GM12891 (cell line): ENCODE results near the gene NHERF1.

ENCODE experiments used
- PAX5 ChIP-seq: IDR thresholded peaks from 2 replicates; pipeline ENCODE4 v1.6.1; 2011; ENCODE audit warnings: low read length, moderate library complexity, mild to moderate bottlenecking; ENCODE audit not compliant: insufficient read depth, severe bottlenecking
- POLR2A ChIP-seq: IDR thresholded peaks from 2 replicates; pipeline ENCODE4 v1.6.1; 2011; ENCODE audit warnings: low read depth, low read length, control low read depth
- POLR2AphosphoS5 ChIP-seq: IDR thresholded peaks from 2 replicates; pipeline ENCODE4 v1.6.1; 2011; ENCODE audit warnings: low read depth, low read length, control low read depth
- POU2F2 ChIP-seq: IDR thresholded peaks from 2 replicates; pipeline ENCODE4 v1.6.1; 2011; ENCODE audit warnings: low read depth, mild to moderate bottlenecking, control low read depth, low read length, moderate library complexity
- SPI1 ChIP-seq: IDR thresholded peaks from 2 replicates; pipeline ENCODE4 v1.6.1; 2011; ENCODE audit warnings: low read depth, low read length, control low read depth
- TAF1 ChIP-seq: IDR thresholded peaks from 2 replicates; pipeline ENCODE4 v1.6.1; 2011; ENCODE audit warnings: low read depth, low read length, control low read depth

DNA sequence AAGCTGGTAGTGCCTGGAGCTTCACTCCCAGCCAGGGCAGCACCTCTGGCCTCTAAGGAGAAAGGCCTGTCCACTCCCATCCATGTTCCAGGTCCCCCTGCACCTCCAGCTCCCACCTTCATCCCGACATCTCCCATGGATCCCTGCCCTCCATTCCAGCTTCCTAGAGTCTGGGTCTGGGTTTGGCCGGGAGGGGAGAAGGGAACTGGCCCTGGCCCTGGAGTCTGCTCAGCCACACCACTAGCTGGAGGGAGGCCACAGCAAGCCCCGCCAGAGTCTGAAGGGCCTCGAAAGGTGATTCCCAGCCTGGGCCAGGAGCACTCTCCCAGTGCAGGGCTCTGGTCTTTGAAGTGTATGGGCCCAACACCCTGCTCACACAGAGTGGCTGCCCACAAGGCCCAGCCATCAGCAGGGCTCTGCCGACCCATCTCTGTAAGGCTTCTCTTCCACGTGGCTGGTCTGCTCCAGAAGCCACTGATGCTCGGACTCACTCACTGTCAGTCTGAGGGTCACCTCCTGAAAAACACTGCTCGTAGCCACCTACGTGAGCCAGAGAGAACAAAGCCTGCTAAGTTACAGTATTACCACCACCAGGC is 23.0 kb downstream of the NHERF1 start:
- TF ChIP-seq POLR2AphosphoS5 (no peak), POLR2A (no peak), SPI1 (no peak), POU2F2 (no peak), PAX5 (no peak), TAF1 (no peak)
